ENCODE results near the gene SYT1. TPM values are rescaled to one million over a fixed set of nuclear protein-coding genes. Genes with fewer than 3 reads are reported as not detected.

Gene SYT1
- total RNA-seq, 1 donor: not detected

DNA sequence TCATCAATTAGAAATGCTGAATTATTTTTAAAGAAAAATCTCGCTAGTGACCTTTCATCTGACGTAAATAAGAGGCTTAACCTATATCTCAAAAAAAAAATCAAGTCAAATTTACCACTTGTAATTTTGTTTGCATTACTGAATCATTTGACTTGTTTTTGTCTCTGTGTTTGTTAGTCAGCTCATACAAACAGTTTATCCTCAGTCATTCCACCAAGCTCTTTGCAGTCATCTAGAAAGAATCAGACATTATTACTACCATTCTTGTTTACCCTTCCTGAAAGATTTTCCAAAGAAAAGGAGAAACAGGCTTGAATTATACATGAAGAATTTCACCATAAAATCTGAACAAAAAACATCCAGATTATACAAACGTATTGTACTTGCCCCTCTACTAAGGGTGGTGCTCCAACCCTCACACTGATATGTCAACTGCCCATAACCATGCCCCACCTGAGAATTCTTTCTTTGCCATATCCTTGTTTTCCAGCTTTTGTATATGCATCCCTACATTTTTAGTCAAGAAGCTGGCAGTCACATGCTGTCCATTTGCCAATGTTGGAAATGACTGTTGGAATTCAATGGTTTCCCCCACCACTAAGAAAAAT is 569.0 kb downstream of the SYT1 start:
- H3K27ac ChIP-seq (ENCODE audit: low read depth, low read length): no peak overlapping the region

DNA sequence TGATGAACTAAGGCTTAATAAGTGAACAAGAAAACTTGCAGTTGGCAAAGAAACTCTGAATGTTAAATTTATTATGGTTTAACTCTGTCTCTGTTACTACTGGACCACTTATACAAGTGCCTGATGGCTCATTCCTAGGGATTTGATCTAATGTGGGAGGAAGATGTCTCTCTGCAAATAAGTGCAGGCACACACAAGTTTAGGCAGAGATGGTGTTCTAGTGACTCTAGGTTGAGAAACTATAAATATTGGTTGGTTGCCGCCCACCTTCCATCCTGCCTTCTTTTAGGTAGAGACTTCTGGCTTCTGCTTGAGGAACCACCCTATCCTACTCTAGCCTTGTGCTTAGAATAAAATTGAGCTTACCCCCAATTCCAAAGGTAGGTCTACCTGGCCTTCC is 570.0 kb downstream of the SYT1 start:
- Histone ChIP-seq H3K9me3 (ENCODE audit: low read depth, low read length) (no peaks in the 10 kb centered on the region), H3K4me1 (ENCODE audit: insufficient read depth, low read length) (no peaks in the 10 kb centered on the region), H3K4me2 (ENCODE audit: insufficient read depth, low read length) (no peak overlapping the region), H3K36me3 (ENCODE audit: insufficient read depth, low read length) (no peaks in the 10 kb centered on the region), H3K27me3 (ENCODE audit: insufficient read depth, low read length) (no peaks in the 10 kb centered on the region), H3K79me2 (ENCODE audit: insufficient read depth, low read length) (no peaks in the 10 kb centered on the region), H3K4me3 (ENCODE audit: insufficient read depth, low read length) (no peak overlapping the region), H4K20me1 (ENCODE audit: insufficient read depth, low read length) (no peaks in the 10 kb centered on the region), H3K27ac (ENCODE audit: low read depth, low read length) (no peak overlapping the region), H2AFZ (ENCODE audit: low read length) (no peak overlapping the region)
- no peak for DNase-seq (ENCODE audit: insufficient read length, low spot score, missing footprints)
- TF ChIP-seq, protein P1, sequence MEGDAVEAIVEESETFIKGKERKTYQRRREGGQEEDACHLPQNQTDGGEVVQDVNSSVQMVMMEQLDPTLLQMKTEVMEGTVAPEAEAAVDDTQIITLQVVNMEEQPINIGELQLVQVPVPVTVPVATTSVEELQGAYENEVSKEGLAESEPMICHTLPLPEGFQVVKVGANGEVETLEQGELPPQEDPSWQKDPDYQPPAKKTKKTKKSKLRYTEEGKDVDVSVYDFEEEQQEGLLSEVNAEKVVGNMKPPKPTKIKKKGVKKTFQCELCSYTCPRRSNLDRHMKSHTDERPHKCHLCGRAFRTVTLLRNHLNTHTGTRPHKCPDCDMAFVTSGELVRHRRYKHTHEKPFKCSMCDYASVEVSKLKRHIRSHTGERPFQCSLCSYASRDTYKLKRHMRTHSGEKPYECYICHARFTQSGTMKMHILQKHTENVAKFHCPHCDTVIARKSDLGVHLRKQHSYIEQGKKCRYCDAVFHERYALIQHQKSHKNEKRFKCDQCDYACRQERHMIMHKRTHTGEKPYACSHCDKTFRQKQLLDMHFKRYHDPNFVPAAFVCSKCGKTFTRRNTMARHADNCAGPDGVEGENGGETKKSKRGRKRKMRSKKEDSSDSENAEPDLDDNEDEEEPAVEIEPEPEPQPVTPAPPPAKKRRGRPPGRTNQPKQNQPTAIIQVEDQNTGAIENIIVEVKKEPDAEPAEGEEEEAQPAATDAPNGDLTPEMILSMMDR (IDR thresholded peaks at IDR 0.05; ENCODE audit: extremely low read depth, low read depth, low read length): no peak

More for the DNA sequence above, 569.0 kb downstream of the SYT1 start:
- Histone ChIP-seq H3K27me3 (ENCODE audit: insufficient read depth, low read length) (no peaks in the 10 kb centered on the region), H3K4me1 (ENCODE audit: insufficient read depth, low read length) (no peaks in the 10 kb centered on the region), H3K36me3 (ENCODE audit: insufficient read depth, low read length) (no peaks in the 10 kb centered on the region), H4K20me1 (ENCODE audit: insufficient read depth, low read length) (no peaks in the 10 kb centered on the region), H2AFZ (ENCODE audit: low read length) (no peak overlapping the region), H3K79me2 (ENCODE audit: insufficient read depth, low read length) (no peaks in the 10 kb centered on the region), H3K9me3 (ENCODE audit: low read depth, low read length) (no peaks in the 10 kb centered on the region), H3K4me3 (ENCODE audit: insufficient read depth, low read length) (no peak overlapping the region), H3K4me2 (ENCODE audit: insufficient read depth, low read length) (no peak overlapping the region)
- DNase-seq (ENCODE audit: insufficient read length, low spot score, missing footprints): no peak
- TF ChIP-seq, protein P1 (IDR thresholded peaks at IDR 0.05; ENCODE audit: extremely low read depth, low read depth, low read length): no peak

DNA sequence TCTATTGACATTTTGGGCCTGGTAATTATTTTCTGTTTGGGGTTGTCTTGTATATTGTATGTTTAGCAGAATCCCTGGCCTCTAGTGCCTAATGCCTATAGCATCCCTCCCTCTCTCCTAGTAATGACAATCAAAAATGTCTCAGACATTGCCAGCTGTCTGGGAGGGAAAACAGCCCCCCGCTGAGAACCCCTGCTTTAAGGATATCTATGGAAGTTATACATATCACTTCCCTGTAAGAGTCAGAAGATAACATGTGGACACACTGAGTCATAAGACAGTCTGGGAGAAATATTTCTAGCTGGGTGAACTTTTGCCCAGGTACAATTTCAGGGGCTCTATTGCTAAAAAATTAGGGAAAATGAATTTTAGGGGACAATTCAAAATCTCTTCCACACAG is 571.2 kb downstream of the SYT1 start:
- H3K27ac ChIP-seq (ENCODE audit: low read depth, low read length): no peak overlapping the region
- no peak overlapping the region for H2AFZ ChIP-seq (ENCODE audit: low read length)
- TF ChIP-seq, protein P1 (IDR thresholded peaks at IDR 0.05; ENCODE audit: extremely low read depth, low read depth, low read length): no peak
- H3K4me2 ChIP-seq (ENCODE audit: insufficient read depth, low read length): no peak overlapping the region
- H3K4me1 ChIP-seq (ENCODE audit: insufficient read depth, low read length): no peaks in the 10 kb centered on the region
- no peak overlapping the region for H3K4me3 ChIP-seq (ENCODE audit: insufficient read depth, low read length)
- no peaks in the 10 kb centered on the region for H4K20me1 ChIP-seq (ENCODE audit: insufficient read depth, low read length)
- H3K36me3 ChIP-seq (ENCODE audit: insufficient read depth, low read length): no peaks in the 10 kb centered on the region
- no peak for DNase-seq (ENCODE audit: insufficient read length, low spot score, missing footprints)
- no peaks in the 10 kb centered on the region for H3K27me3 ChIP-seq (ENCODE audit: insufficient read depth, low read length)
- no peaks in the 10 kb centered on the region for H3K9me3 ChIP-seq (ENCODE audit: low read depth, low read length)
- H3K79me2 ChIP-seq (ENCODE audit: insufficient read depth, low read length): no peaks in the 10 kb centered on the region

DNA sequence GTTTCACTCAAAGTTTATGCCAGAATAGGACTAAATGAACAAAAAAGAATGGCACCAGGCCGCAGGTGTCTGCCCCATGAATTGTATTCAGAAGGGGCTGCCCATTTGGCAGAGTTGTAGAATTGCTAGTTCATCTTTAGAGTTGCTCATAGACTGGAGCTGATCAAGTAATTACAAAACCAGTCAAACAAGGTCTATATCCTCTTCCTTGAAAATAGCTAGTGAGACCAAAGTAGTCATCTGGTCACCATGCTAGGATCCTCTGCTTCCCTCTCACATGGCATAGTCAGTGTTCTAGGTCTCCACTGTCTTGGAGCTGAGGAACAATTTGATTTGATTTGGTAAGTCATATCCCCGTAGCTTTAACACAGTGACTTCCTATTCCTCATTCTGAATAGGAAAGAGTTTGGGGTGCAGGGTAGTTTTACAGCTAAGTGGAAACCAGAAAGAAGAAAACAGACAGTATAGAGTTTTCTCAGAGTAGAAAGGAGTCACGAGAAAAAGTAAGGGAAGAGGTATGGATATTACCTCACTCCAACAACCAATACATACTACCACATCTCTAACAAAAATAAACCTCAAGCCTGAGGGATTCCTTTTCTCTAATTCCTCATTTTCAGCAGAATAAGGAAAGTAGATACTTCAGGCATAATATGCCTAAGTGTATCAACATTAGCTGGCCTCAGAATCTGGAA is 574.1 kb downstream of the SYT1 start:
- TF ChIP-seq, protein P1 (IDR thresholded peaks at IDR 0.05; ENCODE audit: extremely low read depth, low read depth, low read length): no peak
- no peaks in the 10 kb centered on the region for H3K9me3 ChIP-seq (ENCODE audit: low read depth, low read length)
- no peak overlapping the region for H3K4me2 ChIP-seq (ENCODE audit: insufficient read depth, low read length)
- no peaks in the 10 kb centered on the region for H3K4me1 ChIP-seq (ENCODE audit: insufficient read depth, low read length)
- DNase-seq (ENCODE audit: insufficient read length, low spot score, missing footprints): no peak
- no peaks in the 10 kb centered on the region for H3K79me2 ChIP-seq (ENCODE audit: insufficient read depth, low read length)
- H3K27ac ChIP-seq (ENCODE audit: low read depth, low read length): no peak overlapping the region
- H3K27me3 ChIP-seq (ENCODE audit: insufficient read depth, low read length): no peaks in the 10 kb centered on the region
- no peak overlapping the region for H2AFZ ChIP-seq (ENCODE audit: low read length)
- no peaks in the 10 kb centered on the region for H4K20me1 ChIP-seq (ENCODE audit: insufficient read depth, low read length)
- H3K36me3 ChIP-seq (ENCODE audit: insufficient read depth, low read length): no peaks in the 10 kb centered on the region
- H3K4me3 ChIP-seq (ENCODE audit: insufficient read depth, low read length): no peak overlapping the region

Measured in osteoblast (primary cell).